GM12864 (cell line): Measurements from ENCODE around the gene CCDC97.
"Not testable (repeated sequence)": the region's sequence is repeated elsewhere in the genome, so short reads cannot be mapped to it uniquely, and the experiment has no call there.

Source experiments
- DNase-seq: peaks from one replicate; pipeline ENCODE4 v3.0.0-alpha.2; 2011; ENCODE audit warnings: low read depth
- H3K4me3 ChIP-seq: 2 replicates; pipeline ENCODE4 v1.5.1; 2011; ENCODE audit warnings: mild to moderate bottlenecking, low read depth, low read length, control low read depth
- CTCF ChIP-seq: IDR thresholded peaks from 2 replicates; pipeline ENCODE4 v1.5.1; 2011; ENCODE audit warnings: low read depth, mild to moderate bottlenecking, moderate library complexity, low read length, control low read depth, inconsistent platforms; ENCODE audit errors: missing control alignments

The CCDC97 gene

GRCh38 chr19:41366089-41366488 lies 56.1 kb downstream of the CCDC97 start:
- TF ChIP-seq CTCF: peak; percentile 62
- no peak for DNase-seq
- H3K4me3 ChIP-seq: no peak overlapping the region

GRCh38 chr19:41367848-41368301 lies 57.9 kb downstream of the CCDC97 start:
- no peak overlapping the region for H3K4me3 ChIP-seq
- TF ChIP-seq CTCF: no peak
- DNase-seq: no peak

GRCh38 chr19:41369769-41370168 lies 59.8 kb downstream of the CCDC97 start:
- H3K4me3 ChIP-seq: no peak overlapping the region
- DNase-seq: no peak
- no peak for TF ChIP-seq CTCF

GRCh38 chr19:41371119-41371518 lies 61.1 kb downstream of the CCDC97 start:
- not testable (repeated sequence) for DNase-seq, H3K4me3 ChIP-seq

- no peak for TF ChIP-seq CTCF
- no peak for DNase-seq
- no peak overlapping the region for H3K4me3 ChIP-seq
These were observed 61.6 kb downstream of the CCDC97 start for GRCh38 chr19:41371541-41371940.

- no peak for TF ChIP-seq CTCF
- no peak overlapping the region for H3K4me3 ChIP-seq
- no peak for DNase-seq
These were observed 62.5 kb downstream of the CCDC97 start for GRCh38 chr19:41372501-41372900.

GRCh38 chr19:41373993-41374392 lies 64.0 kb downstream of the CCDC97 start:
- no peak overlapping the region for H3K4me3 ChIP-seq
- TF ChIP-seq CTCF: no peak
- no peak for DNase-seq
